ENCODE measurements around the gene RIPK3.

DNA sequence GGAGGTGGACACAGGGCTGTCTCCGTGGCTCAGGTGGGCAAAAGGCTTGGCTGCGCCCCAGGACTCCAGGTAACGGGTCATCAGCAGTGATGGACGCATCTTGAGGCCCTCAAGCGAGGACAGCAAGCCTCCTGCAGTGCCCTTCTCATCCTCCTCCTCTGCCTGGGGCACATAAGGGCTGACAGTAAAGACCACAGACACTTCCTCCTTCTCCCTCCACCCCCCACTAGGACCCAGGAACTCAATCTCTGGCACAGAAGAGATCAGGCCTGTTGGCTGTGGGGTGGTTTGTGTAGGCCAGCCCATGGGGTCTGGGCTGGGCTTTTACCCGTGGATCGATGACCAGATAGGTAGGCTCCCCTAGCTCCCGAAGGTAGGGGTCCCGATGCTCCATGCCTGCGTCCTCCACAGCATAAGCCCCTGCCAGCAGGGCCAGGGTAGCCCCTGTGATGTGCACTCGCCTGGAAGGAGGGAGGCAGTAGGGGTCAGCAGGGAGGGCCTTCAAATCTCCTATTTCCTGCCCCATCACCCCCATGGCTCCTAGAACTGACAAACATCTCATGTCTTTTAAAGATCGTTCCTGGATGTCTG lies 10.6 kb downstream of the RIPK3 start:
- TF ChIP-seq, protein P1, sequence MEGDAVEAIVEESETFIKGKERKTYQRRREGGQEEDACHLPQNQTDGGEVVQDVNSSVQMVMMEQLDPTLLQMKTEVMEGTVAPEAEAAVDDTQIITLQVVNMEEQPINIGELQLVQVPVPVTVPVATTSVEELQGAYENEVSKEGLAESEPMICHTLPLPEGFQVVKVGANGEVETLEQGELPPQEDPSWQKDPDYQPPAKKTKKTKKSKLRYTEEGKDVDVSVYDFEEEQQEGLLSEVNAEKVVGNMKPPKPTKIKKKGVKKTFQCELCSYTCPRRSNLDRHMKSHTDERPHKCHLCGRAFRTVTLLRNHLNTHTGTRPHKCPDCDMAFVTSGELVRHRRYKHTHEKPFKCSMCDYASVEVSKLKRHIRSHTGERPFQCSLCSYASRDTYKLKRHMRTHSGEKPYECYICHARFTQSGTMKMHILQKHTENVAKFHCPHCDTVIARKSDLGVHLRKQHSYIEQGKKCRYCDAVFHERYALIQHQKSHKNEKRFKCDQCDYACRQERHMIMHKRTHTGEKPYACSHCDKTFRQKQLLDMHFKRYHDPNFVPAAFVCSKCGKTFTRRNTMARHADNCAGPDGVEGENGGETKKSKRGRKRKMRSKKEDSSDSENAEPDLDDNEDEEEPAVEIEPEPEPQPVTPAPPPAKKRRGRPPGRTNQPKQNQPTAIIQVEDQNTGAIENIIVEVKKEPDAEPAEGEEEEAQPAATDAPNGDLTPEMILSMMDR (conservative IDR thresholded peaks at IDR 0.05; ENCODE audit: low read depth in 2 of 2): no peak
- TF ChIP-seq EZH2 (IDR thresholded peaks at IDR 0.05; ENCODE audit: low read depth, unreplicated experiment) (no peak), ZNF331 (CRISPR knock-in tag; IDR thresholded peaks at IDR 0.05; ENCODE audit: low read depth) (no peak), POLR2AphosphoS5 (IDR thresholded peaks at IDR 0.05; ENCODE audit: low read depth) (no peak)
